ES-I3 (cell line): ENCODE results near the gene FKBP11.
"Not testable (repeated sequence)": the region's sequence is repeated elsewhere in the genome, so short reads cannot be mapped to it uniquely, and the experiment has no call there.

Experiments used
- H3K36me3 ChIP-seq: 2 replicates; pipeline ENCODE4 v1.6.1; 2013; ENCODE audit warnings: mild to moderate bottlenecking, low read length, control low read depth, moderate library complexity; ENCODE audit not compliant: insufficient read depth
- H3K4me1 ChIP-seq: 2 replicates; pipeline ENCODE4 v1.6.1; 2013; ENCODE audit warnings: mild to moderate bottlenecking, control low read depth, low read length; ENCODE audit not compliant: insufficient read depth
- H3K9ac ChIP-seq: 2 replicates; pipeline ENCODE4 v1.6.1; 2013; ENCODE audit warnings: low read depth, mild to moderate bottlenecking, low read length, moderate library complexity
- H3K9me3 ChIP-seq: 2 replicates; pipeline ENCODE4 v1.6.1; 2013; ENCODE audit warnings: mild to moderate bottlenecking, low read length, moderate library complexity; ENCODE audit not compliant: control insufficient read depth, insufficient read depth

Gene FKBP11

GRCh38 chr12:48938805-48939204, 13.5 kb upstream of the FKBP11 start:
- H3K4me1 ChIP-seq = no peaks in the 10 kb centered on the region
- H3K9me3 ChIP-seq = no peaks in the 10 kb centered on the region
- no peak overlapping the region for H3K9ac ChIP-seq
- peaks cover 39% of the 10 kb centered on the region for H3K36me3 ChIP-seq

GRCh38 chr12:48937170-48937569, 11.9 kb upstream of the FKBP11 start:
- H3K4me1 ChIP-seq = no peaks in the 10 kb centered on the region
- no peaks in the 10 kb centered on the region for H3K9me3 ChIP-seq
- no peak overlapping the region for H3K9ac ChIP-seq
- H3K36me3 ChIP-seq = peaks cover 46% of the 10 kb centered on the region

- no peaks in the 10 kb centered on the region for H3K9me3 ChIP-seq
- H3K9ac ChIP-seq = no peak overlapping the region
- no peaks in the 10 kb centered on the region for H3K4me1 ChIP-seq
- peaks cover 49% of the 10 kb centered on the region for H3K36me3 ChIP-seq
Observed at GRCh38 chr12:48936379-48936979, 11.2 kb upstream of the FKBP11 start.

GRCh38 chr12:48934312-48934706, 9.0 kb upstream of the FKBP11 start:
- H3K9me3 ChIP-seq = no peaks in the 10 kb centered on the region
- H3K4me1 ChIP-seq = no peaks in the 10 kb centered on the region
- no peak overlapping the region for H3K9ac ChIP-seq
- peaks cover 33% of the 10 kb centered on the region for H3K36me3 ChIP-seq

- peaks cover 32% of the 10 kb centered on the region for H3K36me3 ChIP-seq
- H3K4me1 ChIP-seq = no peaks in the 10 kb centered on the region
Observed at GRCh38 chr12:48933664-48934311, 8.5 kb upstream of the FKBP11 start.

GRCh38 chr12:48932878-48933277, 7.6 kb upstream of the FKBP11 start:
- Histone ChIP-seq H3K4me1 (no peaks in the 10 kb centered on the region), H3K9ac (no peak overlapping the region), H3K9me3 (no peaks in the 10 kb centered on the region), H3K36me3 (peaks cover 25% of the 10 kb centered on the region)

More at GRCh38 chr12:48933664-48934311, 8.5 kb upstream of the FKBP11 start:
- Histone ChIP-seq H3K9me3 (no peaks in the 10 kb centered on the region), H3K9ac (no peak overlapping the region)

GRCh38 chr12:48930475-48930874, 5.2 kb upstream of the FKBP11 start:
- peaks cover 20% of the 10 kb centered on the region for H3K36me3 ChIP-seq
- no peaks in the 10 kb centered on the region for H3K9me3 ChIP-seq
- H3K4me1 ChIP-seq = no peaks in the 10 kb centered on the region; the same call in 1 of the 2 replicates
- H3K9ac ChIP-seq = no peak overlapping the region

GRCh38 chr12:48929551-48929950, 4.3 kb upstream of the FKBP11 start:
- Histone ChIP-seq H3K36me3 (peaks cover 20% of the 10 kb centered on the region), H3K9me3 (no peaks in the 10 kb centered on the region), H3K9ac (no peak overlapping the region), H3K4me1 (no peaks in the 10 kb centered on the region; the same call in 1 of the 2 replicates)

- Histone ChIP-seq H3K9me3 (no peaks in the 10 kb centered on the region), H3K9ac (no peak overlapping the region), H3K36me3 (peaks cover 8% of the 10 kb centered on the region), H3K4me1 (no peaks in the 10 kb centered on the region; the same call in 1 of the 2 replicates)
Observed at GRCh38 chr12:48927261-48927660, 2.0 kb upstream of the FKBP11 start.

- Histone ChIP-seq H3K9me3 (no peaks in the 10 kb centered on the region), H3K36me3 (0 out of 2 replicates have a peak, but pooled peaks cover 2% of the 10 kb centered on the region), H3K9ac (peak overlapping the region; percentile 76), H3K4me1 (no peaks in the 10 kb centered on the region; the same call in 1 of the 2 replicates)
Observed at GRCh38 chr12:48924617-48925303, 532 bp downstream of the FKBP11 start.

- H3K36me3 ChIP-seq = 0 out of 2 replicates have a peak, but pooled peaks cover 2% of the 10 kb centered on the region
- no peak overlapping the region for H3K9ac ChIP-seq
- no peaks in the 10 kb centered on the region; the same call in 1 of the 2 replicates for H3K4me1 ChIP-seq
- H3K9me3 ChIP-seq = no peaks in the 10 kb centered on the region
Observed at GRCh38 chr12:48923117-48923516, 2.2 kb downstream of the FKBP11 start.

- H3K4me1 ChIP-seq = no peaks in the 10 kb centered on the region
Observed at GRCh38 chr12:48917857-48918537, 7.3 kb downstream of the FKBP11 start.

GRCh38 chr12:48910196-48910595, 15.1 kb downstream of the FKBP11 start:
- Histone ChIP-seq H3K36me3 (no peaks in the 10 kb centered on the region; the same call in 1 of the 2 replicates), H3K9ac (no peak overlapping the region), H3K9me3 (no peaks in the 10 kb centered on the region), H3K4me1 (no peaks in the 10 kb centered on the region)

More at GRCh38 chr12:48917857-48918537, 7.3 kb downstream of the FKBP11 start:
- Histone ChIP-seq H3K36me3 (no peaks in the 10 kb centered on the region), H3K9me3 (no peaks in the 10 kb centered on the region), H3K9ac (no peak overlapping the region)

GRCh38 chr12:48909698-48910097, 15.6 kb downstream of the FKBP11 start:
- not testable (repeated sequence) for H3K9me3 ChIP-seq, H3K4me1 ChIP-seq, H3K9ac ChIP-seq, H3K36me3 ChIP-seq
